MM.1S (cell line): Measurements from ENCODE around the gene PRKG1.

Experiments used
- EZH2phosphoT487 ChIP-seq: fragments of 300-600 bp; sonication (generic); IDR thresholded peaks from 2 replicates; pipeline ENCODE4 v1.6.1; 2018; ENCODE audit warnings: antibody characterized with exemption, low read length
- TF ChIP-seq, protein P1 (sequence below): fragments of 300-600 bp; sonication (generic); IDR thresholded peaks from 2 replicates; pipeline ENCODE4 v1.5.1; 2016; ENCODE audit warnings: antibody characterized with exemption, low read length, mixed read lengths

DNA sequence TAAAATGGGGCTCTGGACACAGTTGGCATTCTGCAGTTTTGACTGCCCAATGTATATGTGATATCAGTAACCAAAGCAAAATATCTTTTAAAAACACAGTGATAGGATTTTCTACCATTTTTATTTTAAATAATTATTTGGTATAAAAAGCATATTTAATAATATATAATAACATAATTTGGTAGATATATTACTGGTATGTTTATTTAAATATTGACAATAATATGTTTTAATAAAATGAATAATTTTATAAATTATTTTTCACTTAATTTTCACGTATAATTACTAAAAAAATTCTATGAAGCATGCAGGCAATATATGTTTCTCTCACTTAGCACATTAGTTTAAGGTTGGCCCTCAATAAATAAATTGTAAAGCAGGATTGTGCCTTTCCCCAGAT, 269.1 kb downstream of the PRKG1 start:
- TF ChIP-seq, protein P1, sequence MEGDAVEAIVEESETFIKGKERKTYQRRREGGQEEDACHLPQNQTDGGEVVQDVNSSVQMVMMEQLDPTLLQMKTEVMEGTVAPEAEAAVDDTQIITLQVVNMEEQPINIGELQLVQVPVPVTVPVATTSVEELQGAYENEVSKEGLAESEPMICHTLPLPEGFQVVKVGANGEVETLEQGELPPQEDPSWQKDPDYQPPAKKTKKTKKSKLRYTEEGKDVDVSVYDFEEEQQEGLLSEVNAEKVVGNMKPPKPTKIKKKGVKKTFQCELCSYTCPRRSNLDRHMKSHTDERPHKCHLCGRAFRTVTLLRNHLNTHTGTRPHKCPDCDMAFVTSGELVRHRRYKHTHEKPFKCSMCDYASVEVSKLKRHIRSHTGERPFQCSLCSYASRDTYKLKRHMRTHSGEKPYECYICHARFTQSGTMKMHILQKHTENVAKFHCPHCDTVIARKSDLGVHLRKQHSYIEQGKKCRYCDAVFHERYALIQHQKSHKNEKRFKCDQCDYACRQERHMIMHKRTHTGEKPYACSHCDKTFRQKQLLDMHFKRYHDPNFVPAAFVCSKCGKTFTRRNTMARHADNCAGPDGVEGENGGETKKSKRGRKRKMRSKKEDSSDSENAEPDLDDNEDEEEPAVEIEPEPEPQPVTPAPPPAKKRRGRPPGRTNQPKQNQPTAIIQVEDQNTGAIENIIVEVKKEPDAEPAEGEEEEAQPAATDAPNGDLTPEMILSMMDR: no peak
- TF ChIP-seq EZH2phosphoT487: no peak
